ENCODE measurements around the gene IDE.

- TF ChIP-seq, protein P1, sequence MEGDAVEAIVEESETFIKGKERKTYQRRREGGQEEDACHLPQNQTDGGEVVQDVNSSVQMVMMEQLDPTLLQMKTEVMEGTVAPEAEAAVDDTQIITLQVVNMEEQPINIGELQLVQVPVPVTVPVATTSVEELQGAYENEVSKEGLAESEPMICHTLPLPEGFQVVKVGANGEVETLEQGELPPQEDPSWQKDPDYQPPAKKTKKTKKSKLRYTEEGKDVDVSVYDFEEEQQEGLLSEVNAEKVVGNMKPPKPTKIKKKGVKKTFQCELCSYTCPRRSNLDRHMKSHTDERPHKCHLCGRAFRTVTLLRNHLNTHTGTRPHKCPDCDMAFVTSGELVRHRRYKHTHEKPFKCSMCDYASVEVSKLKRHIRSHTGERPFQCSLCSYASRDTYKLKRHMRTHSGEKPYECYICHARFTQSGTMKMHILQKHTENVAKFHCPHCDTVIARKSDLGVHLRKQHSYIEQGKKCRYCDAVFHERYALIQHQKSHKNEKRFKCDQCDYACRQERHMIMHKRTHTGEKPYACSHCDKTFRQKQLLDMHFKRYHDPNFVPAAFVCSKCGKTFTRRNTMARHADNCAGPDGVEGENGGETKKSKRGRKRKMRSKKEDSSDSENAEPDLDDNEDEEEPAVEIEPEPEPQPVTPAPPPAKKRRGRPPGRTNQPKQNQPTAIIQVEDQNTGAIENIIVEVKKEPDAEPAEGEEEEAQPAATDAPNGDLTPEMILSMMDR (conservative IDR thresholded peaks at IDR 0.05 in 1 of 2, IDR thresholded peaks at IDR 0.05 in 1 of 2; ENCODE audit: extremely low read depth in 1 of 2, insufficient read depth in 1 of 2, low read depth in 1 of 2, low read length in 2 of 2), result no peak
- no peak for TF ChIP-seq EZH2 (IDR thresholded peaks at IDR 0.05; ENCODE audit: borderline replicate concordance, low read length)
Observed at GRCh38 chr10:92418221-92418620, 155.7 kb downstream of the IDE start.
